NT2/D1 (cell line): ENCODE measurements around the gene HSD17B13.
"Not testable (repeated sequence)": the region's sequence is repeated elsewhere in the genome, so short reads cannot be mapped to it uniquely, and the experiment has no call there.

Experiments used
- DNase-seq: peaks from one replicate; pipeline ENCODE4 v3.0.0-alpha.2; 2011; ENCODE audit warnings: low read depth, low spot score
- H3K27me3 ChIP-seq: 2 replicates; pipeline ENCODE4 v1.6.0; 2011; ENCODE audit warnings: mild to moderate bottlenecking; ENCODE audit not compliant: insufficient read length, insufficient read depth
- H3K36me3 ChIP-seq: 2 replicates; pipeline ENCODE4 v1.6.1; 2011; ENCODE audit warnings: mild to moderate bottlenecking, low read length, mixed read lengths; ENCODE audit not compliant: insufficient read depth, insufficient read length
- H3K4me1 ChIP-seq: 2 replicates; pipeline ENCODE4 v1.5.1; 2011; ENCODE audit not compliant: insufficient read depth, insufficient read length
- H3K4me3 ChIP-seq: 2 replicates; pipeline ENCODE4 v1.5.1; 2011; ENCODE audit warnings: low read depth; ENCODE audit not compliant: insufficient read length
- H3K9ac ChIP-seq: 2 replicates; pipeline ENCODE4 v1.6.0; 2011; ENCODE audit warnings: low read depth; ENCODE audit not compliant: insufficient read length
- H3K9me3 ChIP-seq: 2 replicates; pipeline ENCODE4 v1.5.1; 2011; ENCODE audit warnings: mild to moderate bottlenecking, low read length; ENCODE audit not compliant: insufficient read depth
- SUZ12 ChIP-seq: IDR thresholded peaks from 2 replicates; pipeline ENCODE4 v1.6.1; 2011; ENCODE audit not compliant: insufficient read length, insufficient read depth; ENCODE audit errors: extremely low read depth
- YY1 ChIP-seq: IDR thresholded peaks from 2 replicates; pipeline ENCODE4 v1.6.1; 2011; ENCODE audit not compliant: insufficient read length, insufficient read depth
- ZNF274 ChIP-seq: IDR thresholded peaks from 2 replicates; pipeline ENCODE4 v1.6.1; 2011; ENCODE audit warnings: mild to moderate bottlenecking, low read depth, low read length

HSD17B13 gene

GRCh38 chr4:87337361-87337760 is 14.7 kb upstream of the HSD17B13 start:
- Histone ChIP-seq H3K4me3 (no peak overlapping the region), H3K27me3 (no peaks in the 10 kb centered on the region), H3K36me3 (peaks cover 39% of the 10 kb centered on the region), H3K4me1 (no peaks in the 10 kb centered on the region), H3K9ac (no peak overlapping the region), H3K9me3 (0 out of 2 replicates have a peak, but pooled peaks cover 9% of the 10 kb centered on the region)
- TF ChIP-seq ZNF274 (no peak), YY1 (no peak), SUZ12 (no peak)
- DNase-seq, result no peak

GRCh38 chr4:87333267-87333666 is 10.6 kb upstream of the HSD17B13 start:
- Histone ChIP-seq H3K36me3 (peaks cover 7% of the 10 kb centered on the region), H3K4me3 (no peak overlapping the region), H3K9me3 (0 out of 2 replicates have a peak, but pooled peaks cover 9% of the 10 kb centered on the region), H3K27me3 (no peaks in the 10 kb centered on the region), H3K4me1 (no peaks in the 10 kb centered on the region), H3K9ac (no peak overlapping the region)
- no peak for TF ChIP-seq YY1
- DNase-seq, result no peak

DNA sequence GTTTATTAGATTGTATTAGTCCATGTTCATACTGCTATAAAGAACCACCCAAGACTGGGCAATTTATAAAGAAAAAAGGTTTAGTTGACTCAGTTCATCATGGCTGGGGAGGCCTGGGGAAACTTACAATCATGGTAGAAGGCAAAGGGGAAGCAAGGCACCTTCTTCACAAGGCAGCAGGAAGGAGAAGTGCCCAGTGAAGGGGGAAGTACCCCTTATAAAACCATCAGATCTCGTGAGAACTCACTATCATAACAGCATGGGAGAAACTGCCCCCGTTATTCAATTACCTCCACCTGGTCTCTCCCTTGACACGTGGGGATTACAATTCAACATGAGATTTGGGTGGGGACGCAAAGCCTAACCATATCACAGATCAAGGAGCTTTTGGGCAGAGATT is 8.1 kb upstream of the HSD17B13 start:
- TF ChIP-seq ZNF274, result no peak
- TF ChIP-seq YY1, result no peak
- TF ChIP-seq SUZ12, result no peak
- no peak overlapping the region for H3K4me3 ChIP-seq
- H3K4me1 ChIP-seq, result no peaks in the 10 kb centered on the region
- no peak for DNase-seq
- no peaks in the 10 kb centered on the region for H3K36me3 ChIP-seq
- H3K9ac ChIP-seq, result no peak overlapping the region
- H3K27me3 ChIP-seq, result no peaks in the 10 kb centered on the region
- 0 out of 2 replicates have a peak, but pooled peaks cover 9% of the 10 kb centered on the region for H3K9me3 ChIP-seq

GRCh38 chr4:87327136-87327535 is 4.5 kb upstream of the HSD17B13 start:
- no peak overlapping the region for H3K4me3 ChIP-seq
- H3K27me3 ChIP-seq, result no peaks in the 10 kb centered on the region
- H3K9ac ChIP-seq, result no peak overlapping the region
- no peaks in the 10 kb centered on the region for H3K4me1 ChIP-seq
- no peak for DNase-seq
- H3K9me3 ChIP-seq, result no peaks in the 10 kb centered on the region
- H3K36me3 ChIP-seq, result no peaks in the 10 kb centered on the region
- TF ChIP-seq YY1 (no peak), ZNF274 (no peak), SUZ12 (no peak)

DNA sequence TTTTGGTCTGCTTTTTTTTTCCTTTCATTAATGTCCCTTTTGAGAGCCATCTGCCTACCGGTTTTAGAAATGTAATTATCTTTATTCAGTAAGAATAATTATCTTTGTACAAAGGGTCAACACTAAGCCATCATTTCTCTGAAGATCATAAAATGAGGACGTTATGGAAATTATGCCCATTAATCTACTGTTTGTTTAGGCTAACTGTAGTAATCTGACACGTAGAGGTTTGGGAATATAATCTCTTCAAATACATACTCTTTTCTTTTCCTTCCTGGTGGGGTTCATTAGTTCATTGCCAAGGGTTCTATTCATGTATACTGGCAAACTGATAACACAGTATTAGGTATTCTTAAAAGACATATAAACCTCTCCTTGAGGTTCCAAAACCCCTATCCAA is 3.8 kb upstream of the HSD17B13 start:
- Histone ChIP-seq H3K27me3 (no peaks in the 10 kb centered on the region), H3K4me1 (no peaks in the 10 kb centered on the region), H3K4me3 (no peak overlapping the region), H3K9me3 (no peaks in the 10 kb centered on the region), H3K9ac (no peak overlapping the region), H3K36me3 (no peaks in the 10 kb centered on the region)
- DNase-seq, result no peak
- TF ChIP-seq SUZ12, result no peak
- TF ChIP-seq YY1, result no peak
- TF ChIP-seq ZNF274, result no peak

- TF ChIP-seq SUZ12 (no peak), YY1 (no peak), ZNF274 (no peak)
- Histone ChIP-seq H3K4me1 (no peaks in the 10 kb centered on the region), H3K4me3 (no peak overlapping the region), H3K36me3 (no peaks in the 10 kb centered on the region), H3K27me3 (no peaks in the 10 kb centered on the region), H3K9ac (no peak overlapping the region), H3K9me3 (no peaks in the 10 kb centered on the region)
- DNase-seq, result no peak
These were observed 794 bp downstream of the HSD17B13 start for GRCh38 chr4:87321888-87322287.

GRCh38 chr4:87317527-87317926 is 5.2 kb downstream of the HSD17B13 start:
- DNase-seq, result no peak
- H3K9me3 ChIP-seq, result no peaks in the 10 kb centered on the region
- no peaks in the 10 kb centered on the region for H3K4me1 ChIP-seq
- TF ChIP-seq ZNF274 (no peak), SUZ12 (no peak), YY1 (no peak)
- H3K27me3 ChIP-seq, result no peaks in the 10 kb centered on the region
- no peak overlapping the region for H3K9ac ChIP-seq
- H3K36me3 ChIP-seq, result no peaks in the 10 kb centered on the region
- no peak overlapping the region for H3K4me3 ChIP-seq

GRCh38 chr4:87316961-87317360 is 5.7 kb downstream of the HSD17B13 start:
- Histone ChIP-seq H3K36me3 (no peaks in the 10 kb centered on the region), H3K27me3 (no peaks in the 10 kb centered on the region), H3K9me3 (no peaks in the 10 kb centered on the region), H3K9ac (no peak overlapping the region), H3K4me3 (no peak overlapping the region), H3K4me1 (no peaks in the 10 kb centered on the region)
- TF ChIP-seq ZNF274 (no peak), SUZ12 (no peak), YY1 (no peak)
- DNase-seq, result no peak

- H3K4me1 ChIP-seq, DNase-seq, H3K9ac ChIP-seq, H3K4me3 ChIP-seq, H3K27me3 ChIP-seq, H3K36me3 ChIP-seq, H3K9me3 ChIP-seq: not testable (repeated sequence)
These were observed 7.7 kb downstream of the HSD17B13 start for GRCh38 chr4:87315000-87315399.
